ENCODE results near the gene CA10. TPM values are rescaled to one million over a fixed set of nuclear protein-coding genes. Genes with fewer than 3 reads are reported as not detected.
A peak's percentile ranks its signal among the peaks of the same experiment; 100 is the strongest.

Gene CA10
- total RNA-seq, 1 experiment from 2014 or later, result not detected

DNA sequence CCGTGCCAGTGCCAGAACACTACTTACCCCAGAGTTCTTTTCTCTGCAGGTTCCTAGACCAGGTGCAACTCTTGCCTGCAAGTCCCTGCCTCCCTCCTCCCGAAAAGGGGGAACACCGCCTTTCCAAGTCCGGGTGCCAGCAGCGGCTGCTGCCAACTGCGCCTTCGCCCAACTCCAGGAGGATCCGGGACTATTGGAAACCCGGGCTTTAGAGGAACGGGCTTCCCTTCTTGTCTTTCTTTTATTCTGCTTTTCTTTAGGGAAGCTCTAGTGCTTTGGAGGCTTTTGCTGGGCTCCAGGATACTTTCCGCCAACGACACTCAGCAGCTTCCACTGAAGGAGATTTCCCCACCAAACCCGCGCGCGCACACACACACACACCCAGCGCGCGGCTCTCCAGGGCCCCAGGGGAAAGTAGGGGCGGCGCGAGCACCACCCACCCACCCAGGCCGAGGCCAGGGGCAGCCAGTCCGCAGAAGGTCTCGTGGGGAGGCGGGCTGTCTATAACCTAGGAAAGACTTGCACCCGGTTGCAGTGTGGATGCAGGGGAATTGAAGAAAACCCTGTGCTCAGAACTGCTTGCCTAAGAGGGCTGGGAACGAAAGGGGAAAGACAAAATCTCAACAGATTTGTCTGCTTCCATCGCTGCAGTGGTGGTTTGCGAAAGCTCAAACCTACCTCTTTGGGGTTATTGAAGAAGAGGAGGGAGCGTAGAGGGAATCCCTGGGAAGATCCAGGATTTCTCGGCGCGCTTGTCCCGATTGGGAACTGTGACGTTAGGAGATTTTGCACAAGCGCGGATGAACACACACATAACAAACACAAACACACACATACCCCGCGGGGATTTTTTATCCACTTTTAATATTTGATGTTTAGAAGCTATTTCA is 977 bp upstream of the CA10 start:
- H3K36me3 ChIP-seq (ENCODE audit: insufficient read depth, low read length, poor library complexity, severe bottlenecking), result no peaks in the 10 kb centered on the region
- ChIA-PET CTCF (no interaction called here), POLR2A (ENCODE audit: low non-redundant PET) (no interaction called here)
- BruUV-seq (replicated peaks), result no TSS peak
- intact Hi-C loops (cut with micrococcal nuclease; ENCODE audit: unreplicated experiment), result no loop called here
- no peak overlapping the region for H3K27ac ChIP-seq (ENCODE audit: low read depth, low read length, poor library complexity, severe bottlenecking)
- H3K9me3 ChIP-seq (ENCODE audit: low read depth, low read length, poor library complexity, severe bottlenecking), result no peaks in the 10 kb centered on the region
- no peaks in the 10 kb centered on the region for H3K4me1 ChIP-seq (ENCODE audit: insufficient read depth, low read length, poor library complexity, severe bottlenecking)
- peaks cover 59% of the 10 kb centered on the region for H3K27me3 ChIP-seq (replicated peaks; ENCODE audit: insufficient read depth, low read depth, low read length, poor library complexity)
- no peak for DNase-seq (ENCODE audit: low spot score)
- no peak for TF ChIP-seq CTCF (conservative IDR thresholded peaks at IDR 0.05; ENCODE audit: low read depth, low read length)
- peak; percentile 31 for TF ChIP-seq EZH2 (IDR thresholded peaks at IDR 0.05; ENCODE audit: borderline replicate concordance, low read depth, low read length, poor library complexity, severe bottlenecking)
- no peak overlapping the region for H3K4me3 ChIP-seq (ENCODE audit: low read depth, low read length, poor library complexity, severe bottlenecking)

DNA sequence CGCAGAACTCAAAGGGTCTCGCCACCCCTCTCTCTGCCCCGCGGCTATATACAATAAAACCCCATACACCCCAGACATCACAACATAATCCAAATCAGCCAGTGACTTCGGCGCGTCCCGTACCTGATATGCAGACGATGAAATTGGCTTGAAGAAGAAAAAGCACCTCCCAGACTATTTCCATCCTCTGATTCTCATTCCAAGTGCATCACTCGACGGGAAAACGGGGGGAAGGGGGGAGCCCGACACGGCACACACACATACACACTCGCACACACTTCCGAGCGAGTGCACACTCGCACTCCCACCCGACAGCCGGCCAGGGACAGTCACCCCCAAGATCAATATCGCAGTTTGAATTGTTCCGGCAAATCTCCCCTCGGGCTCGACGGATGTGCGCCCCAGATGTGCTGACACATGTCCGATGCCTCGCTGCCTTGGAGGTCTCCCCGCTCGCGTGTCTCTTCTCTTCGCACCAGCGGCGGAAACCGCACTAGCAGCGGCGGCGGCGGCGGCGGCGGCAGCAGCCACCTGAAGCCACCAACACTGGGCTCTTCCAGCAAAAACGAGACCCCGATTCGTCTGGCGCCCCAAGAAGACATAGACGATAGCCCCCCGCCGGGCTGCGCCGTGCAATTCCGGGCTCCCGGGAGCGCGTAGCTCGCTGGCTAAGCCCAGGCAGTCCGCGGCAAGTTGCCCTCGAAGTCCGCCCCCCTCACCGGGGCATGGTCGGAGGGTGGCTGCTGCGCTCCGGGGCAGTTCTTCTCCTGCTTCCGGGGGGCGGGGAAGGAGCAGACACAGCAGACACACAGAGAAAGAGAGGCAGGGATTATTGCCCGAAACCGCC is 688 bp downstream of the CA10 start:
- TF ChIP-seq CTCF (conservative IDR thresholded peaks at IDR 0.05; ENCODE audit: low read depth, low read length) (no peak), EZH2 (IDR thresholded peaks at IDR 0.05; ENCODE audit: borderline replicate concordance, low read depth, low read length, poor library complexity, severe bottlenecking) (peak; percentile 93)
- H3K9me3 ChIP-seq (ENCODE audit: low read depth, low read length, poor library complexity, severe bottlenecking), result no peaks in the 10 kb centered on the region
- CTCF ChIA-PET, result no interaction called here
- no peak overlapping the region for H3K4me3 ChIP-seq (ENCODE audit: low read depth, low read length, poor library complexity, severe bottlenecking)
- DNase-seq (ENCODE audit: low spot score), result no peak
- POLR2A ChIA-PET (ENCODE audit: low non-redundant PET), result no interaction called here
- BruUV-seq (replicated peaks), result no TSS peak
- no peak overlapping the region for H3K27ac ChIP-seq (ENCODE audit: low read depth, low read length, poor library complexity, severe bottlenecking)
- H3K4me1 ChIP-seq (ENCODE audit: insufficient read depth, low read length, poor library complexity, severe bottlenecking), result no peaks in the 10 kb centered on the region
- no peaks in the 10 kb centered on the region for H3K36me3 ChIP-seq (ENCODE audit: insufficient read depth, low read length, poor library complexity, severe bottlenecking)
- peaks cover 64% of the 10 kb centered on the region for H3K27me3 ChIP-seq (replicated peaks; ENCODE audit: insufficient read depth, low read depth, low read length, poor library complexity)
- intact Hi-C loops (cut with micrococcal nuclease; ENCODE audit: unreplicated experiment), result no loop called here

GRCh38 chr17:52156576-52157570 is 1.6 kb downstream of the CA10 start:
- no peaks in the 10 kb centered on the region for H3K36me3 ChIP-seq (ENCODE audit: insufficient read depth, low read length, poor library complexity, severe bottlenecking)
- H3K4me1 ChIP-seq (ENCODE audit: insufficient read depth, low read length, poor library complexity, severe bottlenecking), result no peaks in the 10 kb centered on the region
- ChIA-PET POLR2A (ENCODE audit: low non-redundant PET) (no interaction called here), CTCF (no interaction called here)
- TF ChIP-seq CTCF (conservative IDR thresholded peaks at IDR 0.05; ENCODE audit: low read depth, low read length) (no peak), EZH2 (IDR thresholded peaks at IDR 0.05; ENCODE audit: borderline replicate concordance, low read depth, low read length, poor library complexity, severe bottlenecking) (no peak)
- H3K27ac ChIP-seq (ENCODE audit: low read depth, low read length, poor library complexity, severe bottlenecking), result no peak overlapping the region
- H3K9me3 ChIP-seq (ENCODE audit: low read depth, low read length, poor library complexity, severe bottlenecking), result no peaks in the 10 kb centered on the region
- BruUV-seq (replicated peaks), result no TSS peak
- H3K4me3 ChIP-seq (ENCODE audit: low read depth, low read length, poor library complexity, severe bottlenecking), result no peak overlapping the region
- peaks cover 64% of the 10 kb centered on the region for H3K27me3 ChIP-seq (replicated peaks; ENCODE audit: insufficient read depth, low read depth, low read length, poor library complexity)
- no peak for DNase-seq (ENCODE audit: low spot score)
- intact Hi-C loops (cut with micrococcal nuclease; ENCODE audit: unreplicated experiment), result no loop called here

Measured in A673 (cell line).